GM18511 (cell line): ENCODE measurements around the gene STRN.

Source experiments
- ATAC-seq: cut with Tn5 transposase; IDR thresholded peaks from one replicate; pipeline ENCODE4 v1.9.1; 2021; ENCODE audit warnings: mild to moderate bottlenecking, moderate library complexity; ENCODE audit not compliant: unreplicated experiment

STRN gene

DNA sequence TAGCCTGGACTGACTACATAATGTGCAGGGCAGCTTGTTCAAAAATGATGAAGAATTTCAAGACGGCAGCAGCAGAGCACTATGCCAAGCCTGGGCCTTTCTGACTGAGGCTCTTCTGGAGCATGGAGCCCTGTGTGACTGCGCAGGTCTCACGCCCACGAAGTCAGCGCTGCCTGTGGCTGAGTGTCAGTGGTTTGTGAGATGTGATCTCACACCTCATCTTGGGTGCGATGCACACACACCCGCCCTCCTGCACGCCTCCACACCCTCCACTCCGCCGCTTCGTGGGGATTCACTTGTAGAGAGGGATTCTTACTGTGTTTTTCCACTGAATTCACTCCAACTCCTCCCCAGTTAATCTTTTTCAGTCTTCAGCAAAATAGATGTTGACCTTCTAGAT is 166.0 kb downstream of the STRN start:
- no peak for ATAC-seq

DNA sequence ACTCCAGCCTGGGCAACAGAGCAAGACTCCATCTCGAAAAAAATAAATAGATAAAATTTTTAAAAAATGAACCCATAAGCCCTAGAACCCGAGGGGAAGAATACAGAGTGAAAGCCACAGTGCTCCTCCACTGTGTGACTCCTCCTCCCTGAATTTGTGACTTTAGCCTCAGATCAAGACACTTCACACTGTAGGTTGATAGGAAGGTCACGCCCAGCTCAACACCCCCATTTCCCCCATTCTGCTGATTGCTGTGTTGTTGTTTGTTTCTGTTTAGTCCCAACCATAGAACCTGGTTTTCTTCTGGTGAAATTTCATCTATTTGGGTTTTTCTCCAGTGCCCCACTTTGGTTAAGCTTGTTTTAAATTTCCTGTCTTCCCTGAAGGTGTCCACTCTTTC is 167.6 kb downstream of the STRN start:
- no peak for ATAC-seq

DNA sequence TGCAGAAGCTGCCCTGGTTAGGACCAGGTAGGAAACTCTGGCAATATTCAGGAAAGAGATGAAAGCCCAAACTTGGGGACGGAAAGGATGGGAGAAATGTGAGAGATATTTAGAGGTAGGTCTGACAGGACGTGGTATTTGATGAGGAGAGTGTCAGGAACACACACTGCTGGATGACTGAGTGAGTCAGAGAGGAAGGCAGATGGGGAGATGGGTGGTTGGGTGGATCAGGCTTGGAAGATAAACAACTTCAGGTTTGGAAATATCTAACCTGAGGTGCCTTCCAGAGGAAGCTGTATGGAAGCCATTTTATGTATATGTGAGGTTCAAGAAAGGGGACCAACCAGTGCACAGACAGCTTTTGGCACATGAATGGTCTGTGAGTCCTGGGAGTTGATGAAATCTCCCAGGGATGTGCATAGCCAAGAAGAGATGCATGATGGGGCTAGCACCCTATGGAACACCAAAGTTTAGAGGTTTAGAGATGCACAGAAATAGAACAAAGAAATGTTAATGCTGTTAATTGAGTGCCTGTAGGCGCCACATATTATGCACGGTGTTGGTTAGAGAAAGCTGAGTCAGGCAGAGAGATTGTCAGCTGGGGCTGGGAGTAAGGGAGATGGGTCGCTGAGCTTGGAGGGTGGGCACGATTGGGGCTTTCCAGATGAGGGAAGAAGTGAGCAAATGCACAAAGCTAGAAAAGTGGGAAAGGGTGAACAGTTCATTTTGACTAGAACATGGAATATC is 168.8 kb downstream of the STRN start:
- no peak for ATAC-seq
